HepG2 (cell line): ENCODE measurements around the gene CASKIN2. TPM values are rescaled to one million over a fixed set of nuclear protein-coding genes. Genes with fewer than 3 reads are reported as not detected.

Experiments
- ATRX ChIP-seq: sonication (generic); formaldehyde crosslinking; IDR thresholded peaks from 2 replicates; pipeline ENCODE4 v1.4.0; 2020; ENCODE audit warnings: missing genetic modification reagents, borderline replicate concordance
- FOXO1 ChIP-seq: sonication (generic); formaldehyde crosslinking; IDR thresholded peaks from 2 replicates; pipeline ENCODE4 v1.4.0; 2020; ENCODE audit warnings: missing genetic modification reagents
- GATAD1 ChIP-seq: IDR thresholded peaks from 2 replicates; pipeline ENCODE4 v1.6.1; 2016; ENCODE audit warnings: missing genetic modification reagents, missing compliant biosample characterization
- HMGXB4 ChIP-seq, 2 experiments: sonication (generic) in 1 of 2; formaldehyde crosslinking in 1 of 2; IDR thresholded peaks; 2 replicates each; pipeline versions ENCODE4 v1.4.0 to v1.6.1; 2018 to 2020; ENCODE audit warnings: missing genetic modification reagents in 2 of 2, borderline replicate concordance in 1 of 2, low read depth in 1 of 2, mild to moderate bottlenecking in 1 of 2, missing biosample characterization in 1 of 2
- JUN ChIP-seq: sonication (generic); formaldehyde crosslinking; IDR thresholded peaks from 2 replicates; pipeline ENCODE4 v1.4.0; 2020; ENCODE audit warnings: mild to moderate bottlenecking, missing genetic modification reagents
- KLF11 ChIP-seq: IDR thresholded peaks from 2 replicates; pipeline ENCODE4 v1.6.1; 2016; ENCODE audit warnings: missing compliant biosample characterization
- MBNL3 ChIP-seq: fragments of 250-450 bp; sonication (Bioruptor Pico); conservative IDR thresholded peaks from 2 replicates; pipeline ENCODE4 v1.8.0; 2022; ENCODE audit warnings: mild to moderate bottlenecking, inconsistent platforms
- MED1 ChIP-seq: sonication (generic); formaldehyde crosslinking; IDR thresholded peaks from 2 replicates; pipeline ENCODE4 v1.4.0; 2020; ENCODE audit warnings: missing genetic modification reagents
- MEIS2 ChIP-seq: sonication (generic); formaldehyde crosslinking; IDR thresholded peaks from 2 replicates; pipeline ENCODE4 v1.9.0; 2021; ENCODE audit warnings: mild to moderate bottlenecking, missing genetic modification reagents
- NKX3-1 ChIP-seq: sonication (generic); formaldehyde crosslinking; IDR thresholded peaks from 2 replicates; pipeline ENCODE4 v1.5.0; 2020; ENCODE audit warnings: missing genetic modification reagents
- PITX1 ChIP-seq: sonication (generic); formaldehyde crosslinking; IDR thresholded peaks from 2 replicates; pipeline ENCODE4 v1.5.1; 2020; ENCODE audit warnings: mild to moderate bottlenecking, missing genetic modification reagents
- POLR2AphosphoS2 ChIP-seq: IDR thresholded peaks from 2 replicates; pipeline ENCODE4 v1.6.1; 2011; ENCODE audit warnings: low read depth, low read length, improper control_type of control experiment
- STAG1 ChIP-seq: sonication (generic); formaldehyde crosslinking; IDR thresholded peaks from 2 replicates; pipeline ENCODE4 v1.4.0; 2020; ENCODE audit warnings: missing genetic modification reagents
- SYNCRIP ChIP-seq: fragments of 200-400 bp; formaldehyde crosslinking; IDR thresholded peaks from 2 replicates; pipeline ENCODE4 v1.6.1; 2018; ENCODE audit warnings: mild to moderate bottlenecking, low read depth, low read length; ENCODE audit not compliant: insufficient read depth
- ZFX ChIP-seq: sonication (generic); formaldehyde crosslinking; IDR thresholded peaks from 2 replicates; pipeline ENCODE4 v1.4.0; 2020; ENCODE audit warnings: mild to moderate bottlenecking, low read depth, missing genetic modification reagents, moderate library complexity
- ZNF205 ChIP-seq: IDR thresholded peaks from 2 replicates; pipeline ENCODE4 v1.6.1; 2018; ENCODE audit warnings: missing biosample characterization, missing genetic modification reagents
- ZNF563 ChIP-seq: sonication (generic); formaldehyde crosslinking; IDR thresholded peaks from 2 replicates; pipeline ENCODE4 v1.8.0; 2022; ENCODE audit warnings: mild to moderate bottlenecking, moderate library complexity, missing genetic modification reagents
- ZNF704 ChIP-seq: sonication (generic); formaldehyde crosslinking; IDR thresholded peaks from 2 replicates; pipeline ENCODE4 v1.8.1; 2023; ENCODE audit warnings: mild to moderate bottlenecking, inconsistent platforms, moderate library complexity, missing genetic modification reagents, borderline replicate concordance
- ZNF713 ChIP-seq: sonication (generic); formaldehyde crosslinking; IDR thresholded peaks from 2 replicates; pipeline ENCODE4 v1.4.0; 2020; ENCODE audit warnings: mild to moderate bottlenecking, missing genetic modification reagents
- ZNF800 ChIP-seq: sonication (generic); formaldehyde crosslinking; IDR thresholded peaks from 2 replicates; pipeline ENCODE4 v1.4.0; 2020; ENCODE audit warnings: missing genetic modification reagents
- polyA plus RNA-seq, 8 experiments: library from polyadenylated mRNA; depleted of rRNA in 3 of 8; stranded (reverse) in 7 of 8; unstranded in 1 of 8; fragments of >200 nt; fragmentation: Illumina TruSeq in 4 of 8; extraction: Trizol in 4 of 8; gene quantifications; 2 replicates each; pipeline versions ENCODE4 v1.2.1 to v1.2.3, GENCODE V29; 2011 to 2016; ENCODE audit warnings: low read depth in 4 of 8, missing spikeins in 1 of 8, mixed read lengths in 1 of 8; ENCODE audit not compliant: insufficient read depth in 1 of 8
- total RNA-seq, 5 experiments: library from RNA; depleted of rRNA; stranded (reverse); fragments of >200 nt; fragmentation: Illumina TruSeq; extraction: Trizol; gene quantifications; 2 replicates each; pipeline ENCODE4 v1.2.3, GENCODE V29; 2016; ENCODE audit warnings: low read depth in 1 of 5
- TF ChIP-seq, protein P1 (sequence below): IDR thresholded peaks from 2 replicates; pipeline ENCODE4 v1.6.1; 2016; ENCODE audit warnings: mild to moderate bottlenecking, missing biosample characterization, missing genetic modification reagents
- TF ChIP-seq, protein P2 (sequence below): sonication (generic); formaldehyde crosslinking; IDR thresholded peaks from 2 replicates; pipeline ENCODE4 v1.4.0; 2020; ENCODE audit warnings: missing genetic modification reagents, borderline replicate concordance

CASKIN2 gene
- total and polyA plus RNA-seq, 2 of the 13 experiments (the other 11 are each of a cell fraction or from before 2014, with no cell fraction given), result 5.2 to 7.8 TPM

- TF ChIP-seq ZNF800 (peak; percentile 58; the same call in 1 of the 2 replicates), JUN (CRISPR knock-in tag) (no peak), STAG1 (CRISPR knock-in tag) (peak; percentile 43), GATAD1 (peak; percentile 43; the same call in 1 of the 2 replicates), POLR2AphosphoS2 (no peak), ZNF713 (CRISPR knock-in tag) (no peak), MBNL3 (CRISPR knock-in tag) (no peak), MEIS2 (CRISPR knock-in tag) (peak; percentile 69; the same call in 1 of the 2 replicates), PITX1 (CRISPR knock-in tag) (0 out of 2 replicates have a peak, but pooled peaks have one; percentile 50), KLF11 (CRISPR knock-in tag) (peak; percentile 48; the same call in 1 of the 2 replicates), FOXO1 (no peak), HMGXB4 (CRISPR knock-in tag; IDR thresholded peaks at IDR 0.05; ENCODE audit: borderline replicate concordance in 1 of 2, low read depth in 1 of 2) (peak in 1 of 2 experiments; percentile 53; a peak in 2 of 4 replicates), ZNF704 (CRISPR knock-in tag) (no peak), ZNF205 (CRISPR knock-in tag) (peak; percentile 41; the same call in 1 of the 2 replicates), ZFX (CRISPR knock-in tag) (peak; percentile 51), SYNCRIP (no peak), MED1 (CRISPR knock-in tag) (peak; percentile 75; the same call in 1 of the 2 replicates), NKX3-1 (CRISPR knock-in tag) (no peak), ATRX (CRISPR knock-in tag) (no peak), ZNF563 (CRISPR knock-in tag) (no peak)
- TF ChIP-seq, protein P1, sequence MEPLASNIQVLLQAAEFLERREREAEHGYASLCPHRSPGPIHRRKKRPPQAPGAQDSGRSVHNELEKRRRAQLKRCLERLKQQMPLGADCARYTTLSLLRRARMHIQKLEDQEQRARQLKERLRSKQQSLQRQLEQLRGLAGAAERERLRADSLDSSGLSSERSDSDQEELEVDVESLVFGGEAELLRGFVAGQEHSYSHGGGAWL (CRISPR knock-in tag), result 0 out of 2 replicates have a peak, but pooled peaks have one; percentile 51
- TF ChIP-seq, protein P2, sequence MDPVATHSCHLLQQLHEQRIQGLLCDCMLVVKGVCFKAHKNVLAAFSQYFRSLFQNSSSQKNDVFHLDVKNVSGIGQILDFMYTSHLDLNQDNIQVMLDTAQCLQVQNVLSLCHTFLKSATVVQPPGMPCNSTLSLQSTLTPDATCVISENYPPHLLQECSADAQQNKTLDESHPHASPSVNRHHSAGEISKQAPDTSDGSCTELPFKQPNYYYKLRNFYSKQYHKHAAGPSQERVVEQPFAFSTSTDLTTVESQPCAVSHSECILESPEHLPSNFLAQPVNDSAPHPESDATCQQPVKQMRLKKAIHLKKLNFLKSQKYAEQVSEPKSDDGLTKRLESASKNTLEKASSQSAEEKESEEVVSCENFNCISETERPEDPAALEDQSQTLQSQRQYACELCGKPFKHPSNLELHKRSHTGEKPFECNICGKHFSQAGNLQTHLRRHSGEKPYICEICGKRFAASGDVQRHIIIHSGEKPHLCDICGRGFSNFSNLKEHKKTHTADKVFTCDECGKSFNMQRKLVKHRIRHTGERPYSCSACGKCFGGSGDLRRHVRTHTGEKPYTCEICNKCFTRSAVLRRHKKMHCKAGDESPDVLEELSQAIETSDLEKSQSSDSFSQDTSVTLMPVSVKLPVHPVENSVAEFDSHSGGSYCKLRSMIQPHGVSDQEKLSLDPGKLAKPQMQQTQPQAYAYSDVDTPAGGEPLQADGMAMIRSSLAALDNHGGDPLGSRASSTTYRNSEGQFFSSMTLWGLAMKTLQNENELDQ (CRISPR knock-in tag), result no peak
These were observed 37.3 kb upstream of the CASKIN2 start (continued) for GRCh38 chr17:75552425-75553294.
